Measurements from ENCODE around the gene MFSD12.

MFSD12 gene

DNA sequence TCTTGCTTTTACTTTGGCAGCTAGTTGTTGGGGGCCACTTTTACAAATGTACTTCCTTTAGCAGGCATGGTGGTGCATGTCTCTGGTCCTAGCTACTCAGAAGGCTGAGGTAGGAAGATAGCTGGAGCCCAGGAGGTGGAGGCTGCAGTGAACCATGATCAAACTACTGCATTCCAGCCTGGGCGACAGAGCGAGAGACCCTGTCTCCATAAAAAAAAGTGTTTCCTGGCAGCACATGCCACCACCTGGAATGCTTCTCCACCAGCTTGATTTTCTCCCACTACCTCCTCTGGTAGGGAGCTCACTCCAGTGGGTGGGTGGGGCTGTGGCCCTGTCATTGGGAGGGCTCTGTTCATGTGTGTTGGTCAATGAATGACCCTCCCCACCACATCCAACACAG lies 38.7 kb downstream of the MFSD12 start:
- no peak for TF ChIP-seq CTCF (IDR thresholded peaks at IDR 0.05; ENCODE audit: extremely low read depth, missing control alignments)
- no peak for DNase-seq (ENCODE audit: low spot score)

- DNase-seq (ENCODE audit: low spot score) = no peak
- TF ChIP-seq CTCF (IDR thresholded peaks at IDR 0.05; ENCODE audit: extremely low read depth, missing control alignments) = no peak
Observed at GRCh38 chr19:3518255-3518654, 39.1 kb downstream of the MFSD12 start.

- DNase-seq (ENCODE audit: low spot score) = no peak
- TF ChIP-seq CTCF (IDR thresholded peaks at IDR 0.05; ENCODE audit: extremely low read depth, missing control alignments) = no peak
Observed at GRCh38 chr19:3517638-3518037, 39.7 kb downstream of the MFSD12 start.

DNA sequence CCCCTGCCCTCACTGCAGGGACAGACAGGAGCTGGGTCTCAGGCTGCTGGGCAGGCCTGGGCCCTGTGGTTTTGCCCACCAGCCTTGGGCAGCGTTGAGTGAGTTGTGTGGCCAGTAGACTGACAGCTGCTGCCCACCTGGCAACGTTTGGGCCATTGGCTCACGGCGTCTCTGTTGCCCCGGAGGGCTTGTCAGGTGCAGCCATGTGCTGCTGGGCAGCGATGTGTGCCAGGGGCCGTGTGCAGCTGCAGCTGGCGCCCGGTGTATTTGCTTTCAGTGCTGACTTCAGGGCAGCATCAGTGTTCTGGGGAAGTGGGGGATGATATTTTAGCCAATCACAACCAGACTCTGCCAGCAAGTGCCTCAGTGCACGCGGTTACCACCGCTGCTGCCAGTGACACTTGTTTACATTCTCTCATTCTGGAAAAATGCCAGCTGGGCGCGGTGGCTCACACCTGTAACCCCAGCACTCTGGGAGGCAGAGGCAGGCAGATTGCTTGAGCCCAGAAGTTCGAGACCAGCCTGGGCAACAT lies 40.6 kb downstream of the MFSD12 start:
- TF ChIP-seq CTCF (IDR thresholded peaks at IDR 0.05; ENCODE audit: extremely low read depth, missing control alignments) = no peak
- no peak for DNase-seq (ENCODE audit: low spot score)

GRCh38 chr19:3515891-3516422 lies 41.4 kb downstream of the MFSD12 start:
- no peak for DNase-seq (ENCODE audit: low spot score)
- no peak for TF ChIP-seq CTCF (IDR thresholded peaks at IDR 0.05; ENCODE audit: extremely low read depth, missing control alignments)

DNA sequence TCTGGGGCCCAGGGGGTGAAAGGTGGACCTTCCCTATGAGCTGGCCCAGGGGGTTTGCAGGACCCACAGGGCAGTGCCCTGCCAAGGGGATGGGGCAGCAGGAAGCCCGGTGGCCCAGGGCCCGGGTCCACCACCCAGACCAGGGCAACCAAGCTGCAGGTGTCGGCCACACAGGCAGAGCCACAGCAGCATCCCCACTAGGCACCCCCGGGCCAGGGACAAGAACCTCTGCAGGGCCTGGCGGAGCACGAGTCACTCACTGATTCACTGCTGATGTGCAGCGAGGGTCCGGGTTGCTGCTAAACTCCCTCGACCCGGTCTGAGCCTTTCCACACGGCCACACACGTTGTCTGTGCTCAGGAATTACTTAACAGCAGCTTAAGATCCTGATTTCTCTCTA lies 42.5 kb downstream of the MFSD12 start:
- no peak for TF ChIP-seq CTCF (IDR thresholded peaks at IDR 0.05; ENCODE audit: extremely low read depth, missing control alignments)
- no peak for DNase-seq (ENCODE audit: low spot score)

- TF ChIP-seq CTCF (IDR thresholded peaks at IDR 0.05; ENCODE audit: extremely low read depth, missing control alignments) = no peak
- no peak for DNase-seq (ENCODE audit: low spot score)
Observed at GRCh38 chr19:3513229-3514140, 43.9 kb downstream of the MFSD12 start.

All from GM20000 (cell line).